GM03348 (cell line): ENCODE results near the gene ERC1.

ENCODE experiments used
- DNase-seq: peaks from one replicate; pipeline ENCODE4 v3.0.0; 2012; ENCODE audit warnings: low spot score

The ERC1 gene

DNA sequence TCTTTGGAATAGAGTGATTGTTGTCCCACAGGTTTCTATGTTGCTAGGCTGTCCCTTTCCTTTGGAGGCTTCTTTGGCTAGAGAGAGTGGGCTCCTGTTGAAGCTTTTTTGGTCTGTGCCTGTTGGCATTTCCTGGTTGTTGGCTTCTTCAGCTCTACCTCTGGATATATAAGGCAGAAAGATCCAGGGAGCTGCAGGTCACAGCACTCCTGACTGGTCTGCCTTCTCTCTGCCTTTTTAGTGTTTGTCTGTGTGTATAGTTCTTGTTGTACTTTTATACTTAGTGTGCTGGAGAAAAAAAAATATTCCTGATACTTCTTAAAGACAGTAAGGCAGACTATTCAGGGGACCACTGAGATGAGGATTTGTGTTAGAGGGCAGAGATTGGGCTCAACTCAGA is 400.7 kb downstream of the ERC1 start:
- DNase-seq: no peak

DNA sequence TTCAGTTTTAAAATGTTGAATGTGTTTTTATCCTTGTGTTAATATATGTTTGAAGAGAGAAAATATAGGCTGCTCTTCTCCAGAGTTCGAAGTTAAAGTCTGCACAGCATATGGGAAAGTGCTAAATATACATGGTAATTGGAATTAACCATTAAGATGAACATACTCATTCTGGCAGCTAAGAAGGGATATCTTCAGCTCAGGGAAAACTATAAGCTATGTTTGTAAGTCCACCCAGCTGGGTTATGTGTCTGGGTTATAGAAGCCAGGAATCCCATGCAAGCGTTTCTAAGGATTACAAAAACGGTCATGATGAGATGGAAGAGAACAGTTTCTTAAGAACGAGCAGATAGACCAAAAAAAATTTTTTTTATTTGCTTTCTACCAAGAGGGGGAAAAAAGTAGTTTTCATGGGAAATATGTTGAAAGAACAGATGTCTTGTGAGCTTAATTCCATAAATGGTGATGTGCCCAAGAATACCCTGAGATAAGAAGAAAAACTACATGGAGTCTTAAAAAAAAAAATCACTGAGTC is 404.5 kb downstream of the ERC1 start:
- DNase-seq: no peak

DNA sequence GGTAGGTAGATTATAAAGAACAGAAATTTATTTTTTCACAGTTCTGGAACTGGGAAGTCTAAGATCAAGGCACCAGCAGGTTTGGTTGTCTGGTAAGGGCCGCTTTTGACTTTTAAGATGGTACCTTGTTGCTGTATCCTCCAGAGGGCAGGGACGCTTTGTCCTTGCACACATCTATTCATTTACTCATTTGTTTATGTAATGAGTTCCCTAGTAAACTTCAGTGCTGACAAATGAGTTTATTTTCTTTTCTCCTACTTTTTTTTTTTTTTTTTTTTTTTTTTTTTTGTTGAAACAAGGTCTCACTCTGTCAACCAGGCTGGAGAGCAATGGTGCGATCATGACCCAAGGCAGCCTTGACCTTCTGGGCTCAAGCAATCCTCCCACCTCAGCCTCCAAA is 407.6 kb downstream of the ERC1 start:
- DNase-seq: no peak

DNA sequence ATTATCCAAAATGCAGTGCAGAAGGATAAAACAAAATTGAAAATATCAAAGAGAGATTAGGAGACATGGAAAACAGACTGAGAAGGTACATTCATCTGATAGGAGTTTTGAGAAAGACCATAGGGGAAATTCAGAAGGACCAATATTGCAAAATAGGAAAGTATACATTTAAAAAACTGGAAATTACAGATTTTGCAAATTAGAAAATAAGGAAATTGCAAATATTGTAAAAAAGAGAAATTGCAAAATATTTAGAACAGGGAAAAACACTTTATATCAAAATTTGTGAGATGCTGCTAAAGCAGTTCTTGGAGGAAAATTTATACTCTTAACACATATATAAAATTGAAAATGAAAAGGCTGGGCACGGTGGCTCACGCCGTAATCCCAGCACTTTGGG is 410.9 kb downstream of the ERC1 start:
- DNase-seq: no peak

DNA sequence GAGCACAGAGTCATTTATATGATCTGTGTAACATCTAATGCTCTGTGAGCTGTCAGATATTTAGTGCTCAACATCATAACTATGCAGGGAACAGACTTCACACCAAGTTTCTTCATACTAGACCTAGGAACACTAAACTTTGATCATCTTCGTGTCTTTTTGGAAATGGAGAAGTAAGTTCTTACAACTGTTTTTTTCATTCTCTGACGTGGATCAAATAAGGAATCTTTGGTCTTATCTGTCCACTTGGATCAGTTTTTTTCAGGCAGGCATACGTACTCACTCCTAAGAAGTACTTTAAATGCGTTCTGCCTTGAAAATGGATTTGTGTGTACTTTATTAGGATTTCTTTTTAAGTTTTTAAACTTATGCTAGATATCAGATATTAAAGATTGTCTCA is 412.4 kb downstream of the ERC1 start:
- no peak for DNase-seq

DNA sequence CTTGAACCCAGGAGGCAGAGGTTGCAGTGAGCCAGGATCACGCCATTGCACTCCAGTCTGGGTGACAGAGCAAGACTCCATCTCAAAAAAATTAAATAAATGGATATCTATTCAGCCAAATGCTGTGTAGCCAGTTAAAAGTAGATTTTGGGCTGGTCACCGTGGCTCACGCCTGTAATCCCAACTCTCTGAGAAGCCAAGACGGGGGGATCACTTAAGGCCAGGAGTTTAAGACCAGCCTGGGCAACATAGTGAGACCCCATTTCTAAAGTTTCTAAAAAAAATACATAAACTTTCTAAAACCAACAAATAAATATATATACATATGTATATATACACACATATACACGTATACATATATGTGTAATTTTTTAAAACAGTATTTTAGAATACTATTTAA is 414.6 kb downstream of the ERC1 start:
- no peak for DNase-seq

DNA sequence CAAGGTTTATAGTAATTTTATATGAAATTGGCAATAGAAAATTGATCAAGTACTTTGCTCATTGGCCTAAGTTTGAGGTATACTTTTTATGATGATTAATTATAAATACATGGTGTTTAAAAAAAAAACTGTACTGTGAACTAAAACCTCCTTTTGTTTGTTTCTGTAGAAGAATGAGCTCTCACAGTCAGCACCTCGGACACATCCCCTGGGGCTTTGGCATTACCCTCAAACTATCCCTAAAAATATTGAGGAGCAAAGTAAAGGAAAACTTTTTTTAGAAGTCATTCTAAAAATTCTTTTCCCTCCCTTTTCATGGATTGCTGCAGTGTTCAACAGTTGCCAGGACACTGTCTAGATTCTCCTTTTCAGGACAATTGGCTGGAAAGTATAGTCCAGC is 419.8 kb downstream of the ERC1 start:
- no peak for DNase-seq

DNA sequence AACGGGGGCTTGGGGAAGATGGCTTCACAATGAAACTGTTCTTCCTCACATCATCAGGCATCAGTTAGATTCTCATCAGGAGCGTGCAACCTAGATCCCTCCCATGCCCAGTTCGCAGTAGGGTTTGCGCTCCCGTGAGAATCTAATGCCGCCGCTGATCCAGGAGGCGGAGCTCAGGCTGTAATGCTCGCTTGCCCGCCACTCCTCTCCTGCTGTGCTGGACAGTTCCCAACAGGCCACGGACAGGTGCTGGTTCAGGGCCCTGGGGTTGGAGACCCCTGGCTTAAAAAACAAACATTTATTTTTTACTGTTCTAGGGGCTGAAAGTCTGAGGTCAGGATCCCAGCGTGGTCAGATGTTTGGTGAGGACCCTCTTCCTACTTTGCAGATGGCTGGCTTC is 422.9 kb downstream of the ERC1 start:
- DNase-seq: no peak

DNA sequence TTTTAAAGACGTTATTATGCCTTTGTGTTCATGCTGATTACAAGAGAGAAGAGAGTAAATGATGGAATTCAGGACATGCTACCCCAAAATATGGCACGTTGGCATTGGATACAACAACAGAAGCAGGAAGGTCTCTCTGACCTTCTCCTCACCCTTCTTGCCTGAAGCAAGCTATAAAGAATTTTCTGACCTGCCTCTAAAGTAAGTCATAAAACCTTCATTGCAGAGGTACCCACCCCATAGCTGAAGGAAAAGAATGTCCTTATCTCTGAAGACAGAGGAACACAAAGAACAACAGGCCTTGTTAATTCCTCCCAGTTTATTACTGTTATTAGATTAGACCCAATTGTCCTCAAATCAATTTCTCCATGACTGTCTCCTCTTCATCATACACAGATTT is 427.1 kb downstream of the ERC1 start:
- DNase-seq: no peak

DNA sequence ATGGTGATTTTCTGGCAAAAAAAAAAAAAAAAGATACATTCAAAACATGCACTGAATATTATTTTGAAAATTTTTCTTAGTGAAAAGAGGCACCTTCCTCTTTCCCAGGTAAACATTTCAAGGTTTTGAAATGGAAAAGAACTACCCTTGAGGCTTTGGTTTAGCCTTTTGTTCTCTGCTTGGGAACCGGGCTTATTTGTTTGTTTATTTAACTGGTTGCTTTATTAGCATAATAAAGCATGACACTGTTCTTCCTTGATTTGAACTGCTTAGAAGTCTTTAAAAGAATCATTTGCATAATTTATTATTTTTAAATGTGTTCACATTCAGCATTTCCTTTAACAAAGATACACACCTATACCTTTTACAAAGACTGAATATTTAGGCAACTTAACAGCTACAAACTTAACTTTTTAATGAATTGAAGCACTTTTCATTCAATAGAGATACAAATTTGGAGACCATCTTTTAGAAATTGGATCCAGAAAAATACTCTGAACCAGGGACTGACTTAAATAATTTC is 428.9 kb downstream of the ERC1 start:
- DNase-seq: no peak

DNA sequence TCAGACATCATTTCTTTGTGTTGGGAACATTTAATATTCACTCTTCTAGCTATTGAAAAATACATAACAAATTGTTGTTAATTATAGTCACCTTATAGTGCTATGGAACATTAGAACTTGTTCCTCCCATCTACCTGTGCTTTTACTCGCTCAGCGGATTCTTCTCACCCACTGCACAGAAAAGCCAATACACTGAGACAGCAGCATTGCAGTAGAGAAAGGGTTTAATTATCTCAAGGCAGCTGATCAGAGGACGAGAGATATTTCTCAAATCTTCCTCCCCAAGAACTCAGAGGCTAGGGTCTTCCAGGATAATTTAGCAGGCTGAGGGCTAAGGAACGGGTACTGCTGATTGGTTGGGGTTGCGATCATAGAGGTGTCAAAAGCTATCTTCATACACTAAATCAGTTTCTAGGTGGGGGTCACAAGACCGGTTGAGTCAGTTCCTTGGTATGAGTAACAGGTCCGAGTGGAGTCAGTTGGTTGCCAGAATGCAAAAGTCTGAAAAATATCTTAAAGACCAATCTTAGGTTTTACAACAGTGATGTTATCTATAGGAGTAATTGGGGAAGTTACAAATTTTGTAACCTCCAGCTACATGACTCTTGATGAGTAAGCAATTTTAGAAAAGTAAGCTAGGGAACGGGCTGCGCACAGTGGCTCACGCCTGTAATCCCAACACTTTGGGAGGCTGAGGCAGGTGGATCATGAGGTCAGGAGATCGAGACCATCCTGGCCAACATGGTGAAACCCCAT is 430.2 kb downstream of the ERC1 start:
- DNase-seq: no peak

DNA sequence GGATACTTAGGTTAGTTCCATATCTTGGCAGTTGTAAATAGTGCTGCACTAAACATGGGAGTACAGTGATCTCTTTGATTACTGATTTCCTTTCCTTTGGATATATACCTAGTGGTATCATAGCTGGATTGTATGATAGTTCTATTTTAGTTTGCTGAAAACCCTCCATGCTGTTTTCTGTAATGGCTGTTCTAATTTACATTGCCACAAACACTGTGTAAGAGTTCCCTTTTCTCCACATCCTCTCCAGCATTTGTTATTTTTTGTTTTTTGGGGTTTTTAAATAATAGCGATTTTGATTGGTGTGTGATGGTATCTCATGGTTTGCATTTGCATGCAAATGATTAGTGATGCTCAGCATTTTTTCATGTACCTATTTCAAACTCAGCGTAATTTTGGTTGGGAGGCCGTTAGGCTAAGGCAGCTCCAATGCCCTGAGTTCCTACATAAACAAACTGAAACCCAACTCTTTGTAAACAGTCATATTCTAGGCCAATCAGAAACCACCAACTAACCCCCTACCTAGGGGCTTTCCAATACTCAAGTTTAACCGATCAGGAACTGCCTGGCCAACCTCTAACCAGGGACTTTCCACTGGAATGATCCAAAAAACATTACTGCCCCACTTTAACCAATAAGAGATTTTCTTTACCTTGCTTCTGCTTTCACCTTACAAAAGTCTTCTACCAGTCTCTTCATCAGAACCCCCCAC is 431.7 kb downstream of the ERC1 start:
- DNase-seq: no peak

DNA sequence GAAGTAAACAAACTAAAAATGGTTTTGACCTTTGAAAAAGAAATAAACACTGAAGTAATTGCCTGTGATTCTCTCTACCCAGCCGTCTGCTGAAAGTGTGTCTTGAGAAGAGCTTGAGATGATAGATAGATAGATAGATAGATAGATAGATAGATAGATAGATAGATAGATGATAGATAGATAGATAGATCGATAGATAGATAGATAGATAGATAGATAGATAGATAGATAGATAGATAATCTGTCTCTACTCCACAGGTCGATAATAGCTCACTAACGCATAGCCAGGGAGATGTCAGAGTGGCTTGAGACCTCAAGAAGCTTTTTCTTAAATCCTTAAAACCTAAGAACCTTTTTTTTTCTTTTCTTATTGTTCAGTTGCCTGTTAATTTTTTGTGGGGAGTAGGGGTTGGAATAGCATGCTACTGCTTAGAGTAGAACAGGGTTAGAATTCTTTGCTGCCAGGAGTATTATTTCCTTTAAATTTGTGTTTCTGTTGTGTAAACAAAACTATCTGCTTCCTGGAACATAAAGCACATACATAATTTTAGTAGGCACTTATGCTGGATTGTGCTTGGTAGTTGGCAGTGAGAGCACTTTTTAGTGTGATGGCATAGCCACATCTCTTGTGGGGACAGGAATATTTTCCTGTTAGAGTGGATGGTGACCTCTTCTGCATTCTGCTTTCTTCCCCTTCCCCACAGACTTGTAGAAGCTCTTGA is 433.8 kb downstream of the ERC1 start:
- no peak for DNase-seq

DNA sequence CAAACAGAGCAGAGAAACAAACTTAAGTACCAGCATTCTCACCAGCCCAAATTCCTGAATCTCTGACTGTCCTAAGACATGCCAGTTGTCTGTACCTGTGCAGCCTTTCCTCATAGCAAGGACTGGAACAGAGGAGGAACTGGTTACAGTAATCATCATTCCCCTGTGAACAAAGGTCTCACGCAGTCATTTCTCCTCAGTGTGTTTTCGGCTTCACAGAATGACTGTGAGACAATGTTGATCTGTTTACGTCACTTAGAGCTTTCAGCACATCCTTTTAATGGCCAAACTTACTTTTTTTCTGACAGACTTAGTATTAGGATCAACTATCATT is 434.3 kb downstream of the ERC1 start:
- no peak for DNase-seq

DNA sequence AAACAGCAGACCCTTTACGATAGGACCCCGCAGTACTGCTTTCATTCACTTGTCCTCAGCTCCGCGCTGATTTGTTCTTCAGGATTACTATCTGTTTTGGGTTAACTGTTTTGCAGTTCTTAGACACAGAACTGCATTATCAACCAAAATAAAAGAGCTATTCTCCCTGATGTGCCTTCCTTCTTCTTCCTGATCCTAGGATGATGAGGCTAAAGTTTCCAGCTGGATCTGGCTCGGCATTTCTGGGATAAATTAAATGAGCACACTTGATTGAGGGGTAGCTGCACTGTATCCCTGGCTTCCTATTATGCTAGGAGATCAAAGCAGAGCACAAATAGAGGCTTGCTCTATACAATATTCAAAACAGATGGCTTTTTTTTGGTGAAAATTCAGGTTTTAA is 437.6 kb downstream of the ERC1 start:
- DNase-seq: no peak

DNA sequence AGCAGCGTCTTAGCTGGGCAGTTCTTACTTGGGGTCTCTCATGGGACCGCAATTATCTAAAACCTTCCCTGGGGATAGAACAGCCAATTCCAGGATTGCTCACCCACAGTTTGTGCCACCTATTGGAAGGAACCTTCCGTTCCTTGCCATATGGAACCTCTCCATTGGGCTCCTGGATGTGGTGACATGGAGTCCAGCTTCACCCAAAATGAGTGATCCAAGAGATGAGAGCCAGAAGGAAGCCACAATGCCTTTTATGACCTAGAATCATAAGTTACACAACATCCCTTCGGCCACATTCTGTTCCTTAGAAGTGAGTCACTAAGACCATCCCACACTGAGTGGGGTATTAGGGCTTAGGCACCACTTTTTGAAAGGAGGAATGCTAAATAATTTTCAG is 439.0 kb downstream of the ERC1 start:
- DNase-seq: peak; percentile 86

DNA sequence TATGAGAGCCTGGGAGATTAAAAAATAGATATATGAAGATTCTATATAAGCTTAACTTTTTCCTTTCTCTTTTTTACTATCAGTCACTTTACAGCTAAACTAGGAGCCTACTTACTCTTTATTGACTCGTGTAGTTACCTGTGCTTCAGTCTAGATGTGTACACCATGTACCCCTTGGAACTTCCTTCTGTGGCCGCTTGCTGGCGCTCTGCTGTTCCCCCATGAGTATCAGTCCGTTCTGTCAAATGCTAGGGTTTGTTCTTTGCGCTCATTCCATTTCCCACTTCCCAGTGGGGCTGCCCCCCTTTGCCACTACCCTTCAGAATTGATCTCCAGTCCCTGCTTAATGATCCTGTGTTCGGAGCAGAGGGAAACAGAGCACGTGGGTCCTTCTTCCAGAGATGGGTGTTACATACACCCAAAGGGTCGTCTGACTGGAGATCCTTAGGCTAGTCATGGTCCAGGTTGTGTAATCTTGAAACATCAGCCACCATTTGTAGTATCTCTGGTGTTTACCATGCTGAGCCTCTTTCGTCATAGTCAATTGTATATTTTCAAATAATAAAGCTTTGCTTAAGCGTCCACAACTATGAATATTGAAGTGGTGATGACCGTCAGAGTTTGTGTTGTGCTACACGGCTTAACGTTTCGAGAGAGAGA is 443.4 kb downstream of the ERC1 start:
- DNase-seq: no peak

DNA sequence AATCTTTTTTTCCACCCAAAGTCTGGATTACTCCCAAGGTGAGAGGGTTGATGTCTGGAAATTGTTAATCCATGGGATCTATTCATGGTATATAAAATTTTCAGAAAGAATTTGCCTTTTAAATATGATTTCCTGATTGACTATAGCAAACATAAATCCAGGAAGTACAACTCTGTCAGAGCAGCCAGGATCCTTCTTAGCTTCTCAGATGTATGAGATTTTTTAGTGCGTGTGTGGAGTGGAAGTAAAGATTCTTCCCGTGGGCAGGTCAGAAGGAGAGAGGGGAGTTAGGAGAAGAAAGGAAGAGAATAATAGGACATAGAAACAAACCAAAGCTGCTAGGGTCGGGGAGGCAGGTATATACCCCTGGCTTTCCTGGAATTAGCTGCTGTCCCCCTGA is 444.0 kb downstream of the ERC1 start:
- no peak for DNase-seq

DNA sequence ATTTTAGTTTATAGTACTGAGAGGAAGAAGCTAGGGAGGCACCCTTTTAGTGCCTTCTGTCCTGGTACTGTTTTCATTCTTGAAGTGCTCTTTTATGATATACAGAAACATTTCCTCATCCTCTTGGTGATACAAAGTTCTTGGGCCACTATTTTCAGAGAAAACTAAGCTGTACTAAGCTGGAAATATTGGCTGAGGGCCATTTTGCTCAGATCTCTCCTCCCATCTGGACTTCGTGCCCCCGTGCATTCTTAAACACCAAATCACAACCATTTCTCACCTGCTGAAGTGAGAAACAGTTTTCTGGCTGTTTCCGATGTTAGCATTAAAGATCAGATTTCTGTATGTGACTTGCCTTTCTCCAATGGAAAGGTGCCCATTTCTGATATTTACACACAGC is 444.4 kb downstream of the ERC1 start:
- DNase-seq: no peak

DNA sequence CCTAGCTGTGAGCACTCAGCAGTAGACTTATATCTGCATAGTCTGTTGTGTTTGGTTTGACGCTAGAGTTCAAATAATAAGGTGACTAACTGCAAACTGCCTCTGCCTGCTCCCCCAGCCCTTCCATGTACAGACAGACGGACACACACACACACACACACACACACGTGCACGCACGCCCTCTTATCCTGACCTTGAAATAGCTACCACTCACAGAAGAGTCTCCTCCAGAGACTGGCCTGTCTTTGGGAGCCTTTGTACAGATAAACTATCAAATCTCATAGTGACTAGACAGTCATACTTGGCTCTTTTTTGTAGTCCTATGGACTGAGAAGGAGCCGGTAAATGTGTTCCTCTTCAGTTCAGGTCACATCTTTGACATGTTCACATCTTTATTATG is 445.0 kb downstream of the ERC1 start:
- DNase-seq: no peak

DNA sequence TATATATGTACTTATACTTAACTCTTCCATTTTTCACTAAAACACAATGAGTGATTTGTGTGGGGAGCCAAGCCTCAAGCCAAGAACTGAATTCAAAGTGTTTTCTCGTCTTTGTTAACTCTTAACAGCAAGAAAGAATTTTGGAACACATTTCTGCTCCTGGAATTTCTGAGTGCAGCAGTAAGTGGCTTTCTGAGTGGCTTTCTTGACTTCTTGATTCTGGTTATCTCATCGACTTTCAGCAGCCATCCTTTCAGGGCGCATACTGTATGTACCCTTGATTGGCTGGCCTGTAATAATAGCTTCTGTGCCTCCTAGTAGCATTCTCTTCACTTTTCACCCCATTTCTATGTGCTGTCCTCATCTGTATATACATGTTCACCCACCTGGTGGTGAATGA is 446.0 kb downstream of the ERC1 start:
- no peak for DNase-seq

DNA sequence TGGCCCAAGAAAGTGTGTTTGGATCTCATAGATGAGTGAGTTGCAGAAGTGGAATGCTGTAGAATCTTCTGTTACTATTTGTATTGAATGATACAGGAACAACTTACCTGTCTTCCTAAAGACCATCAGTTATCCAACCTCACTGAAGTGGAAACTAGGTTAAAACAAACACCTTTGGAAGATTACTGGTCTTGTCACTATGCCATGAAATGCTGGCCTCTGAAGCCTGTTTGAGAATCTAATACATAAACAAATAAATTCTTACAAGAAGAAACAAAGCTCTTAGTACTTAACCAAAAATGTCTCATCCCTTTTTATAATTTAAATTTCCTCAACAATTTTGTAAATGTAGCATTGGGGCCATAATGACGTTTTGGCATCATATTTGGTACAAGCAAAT is 448.2 kb downstream of the ERC1 start:
- DNase-seq: no peak
